OCI-M1 (cell line): ENCODE data around the gene ZNF644.

Experiments used
- DNase-seq: peaks from one replicate; lab custom pipeline; 2025; lab: John Stamatoyannopoulos, UW

ZNF644 gene

GRCh38 chr1:91020967-91021685 is 709 bp downstream of the ZNF644 start:
- DNase-seq, result peak; percentile 79

DNA sequence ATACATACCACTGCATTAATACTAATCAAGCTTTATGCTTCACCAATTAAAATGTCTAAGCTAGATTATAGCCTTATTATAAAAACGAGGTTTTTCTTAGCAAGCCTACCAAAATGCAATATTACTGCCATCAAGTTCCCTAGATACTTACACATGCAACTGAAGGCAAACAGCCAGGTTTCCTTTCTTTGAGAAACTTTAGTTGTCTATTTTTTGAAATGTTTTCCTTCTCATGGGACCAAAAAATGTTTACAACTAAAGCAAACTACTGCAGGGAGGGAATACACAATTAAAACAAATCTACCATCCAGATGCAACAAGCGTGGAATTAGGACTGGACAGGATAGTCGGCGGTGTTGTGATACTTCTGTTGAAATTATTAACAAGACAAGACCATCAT is 1.3 kb downstream of the ZNF644 start:
- no peak for DNase-seq

DNA sequence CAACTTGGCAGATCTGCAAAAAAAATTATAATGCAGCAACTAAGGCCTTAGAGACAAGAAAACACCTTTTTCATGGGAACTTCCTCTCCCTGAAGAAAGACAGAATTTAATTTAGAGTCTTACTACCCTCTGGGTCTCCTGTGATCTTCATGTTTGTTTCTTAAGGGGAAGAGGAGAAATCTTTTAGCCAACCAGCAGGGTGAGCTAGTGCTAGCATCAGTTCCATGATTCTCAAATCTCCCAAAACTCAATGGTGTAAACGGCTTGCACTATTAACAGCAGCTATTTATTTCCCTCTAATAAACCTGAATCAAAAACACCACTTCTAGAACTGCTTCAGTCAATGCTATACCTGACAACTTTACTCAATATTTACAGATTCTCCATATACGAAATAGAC is 3.8 kb downstream of the ZNF644 start:
- peak; percentile 46 for DNase-seq

DNA sequence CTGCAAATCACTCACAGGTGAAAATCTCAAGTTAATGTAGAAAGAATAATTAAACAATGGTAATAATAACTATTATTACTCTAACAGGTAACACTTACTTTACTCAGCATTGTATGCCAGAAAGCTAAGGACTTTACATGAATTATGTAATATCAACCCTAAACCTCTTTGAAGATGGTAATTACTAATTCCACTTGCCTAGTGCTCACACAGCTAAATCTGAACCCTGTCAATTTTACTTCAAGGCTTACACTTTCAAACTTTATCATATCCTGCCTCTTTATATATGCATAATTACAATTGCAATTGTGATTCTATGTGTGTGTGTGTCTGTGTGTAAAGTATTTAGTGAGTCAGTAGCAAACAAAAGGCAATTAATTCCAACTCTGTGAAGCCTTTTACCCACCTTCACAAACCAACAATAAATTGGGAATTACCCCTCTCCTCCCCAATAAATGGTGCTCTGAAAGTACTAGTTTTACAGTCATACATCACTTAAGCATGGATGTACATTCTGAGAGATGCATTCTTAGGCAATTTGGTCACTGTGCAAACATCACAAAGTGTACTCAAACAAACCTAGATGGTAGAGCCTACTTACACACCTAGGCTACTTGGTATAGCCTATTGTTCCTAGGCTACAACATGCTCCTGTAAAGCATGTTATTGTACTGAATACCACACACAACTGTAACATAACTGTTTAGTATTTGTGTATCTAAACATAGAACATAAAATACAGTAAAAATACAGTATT is 5.9 kb downstream of the ZNF644 start:
- no peak for DNase-seq

DNA sequence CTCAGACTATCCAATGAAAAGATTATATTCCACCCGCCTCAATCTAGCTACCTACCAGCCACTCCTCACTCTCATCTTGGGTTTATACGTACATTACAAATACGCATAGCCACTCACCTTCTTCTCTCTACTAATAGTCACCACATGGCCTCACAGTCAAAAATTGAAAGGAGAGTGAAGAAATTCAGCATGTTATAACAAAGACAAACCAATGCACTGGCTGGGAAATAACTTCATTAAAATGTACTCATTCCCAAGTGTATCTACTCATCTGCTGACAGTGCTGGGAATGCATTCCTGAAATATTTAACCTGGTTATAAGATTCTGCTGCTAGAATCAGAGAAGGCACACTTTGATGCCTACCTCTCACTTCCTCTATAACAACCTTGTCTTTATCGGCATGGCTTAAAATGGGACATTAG is 6.5 kb downstream of the ZNF644 start:
- DNase-seq, result no peak

- DNase-seq, result no peak
Observed at GRCh38 chr1:91014475-91014874, 7.4 kb downstream of the ZNF644 start.

- DNase-seq, result no peak
Observed at GRCh38 chr1:91013302-91013701, 8.5 kb downstream of the ZNF644 start.

GRCh38 chr1:91012196-91012595 is 9.6 kb downstream of the ZNF644 start:
- no peak for DNase-seq

DNA sequence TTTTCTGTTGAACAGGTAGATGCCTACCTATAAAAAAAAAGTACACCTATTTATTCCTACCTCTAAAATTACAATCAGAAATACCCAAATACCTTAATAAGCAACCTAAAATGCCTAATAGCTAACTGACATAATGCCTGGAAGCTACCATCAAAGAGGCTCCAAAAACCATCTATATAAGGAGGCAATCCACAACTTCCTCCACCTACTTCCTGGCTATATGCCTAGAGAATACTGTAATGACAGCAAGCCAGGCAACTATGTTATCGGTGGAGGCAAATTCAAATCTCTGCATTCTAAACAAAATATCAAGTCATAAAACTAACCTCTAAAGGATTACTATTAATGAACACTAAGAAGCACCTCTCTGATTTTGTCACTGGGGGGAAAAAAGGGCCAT is 10.1 kb downstream of the ZNF644 start:
- DNase-seq, result no peak

- no peak for DNase-seq
Observed at GRCh38 chr1:91007827-91008226, 14.0 kb downstream of the ZNF644 start.

DNA sequence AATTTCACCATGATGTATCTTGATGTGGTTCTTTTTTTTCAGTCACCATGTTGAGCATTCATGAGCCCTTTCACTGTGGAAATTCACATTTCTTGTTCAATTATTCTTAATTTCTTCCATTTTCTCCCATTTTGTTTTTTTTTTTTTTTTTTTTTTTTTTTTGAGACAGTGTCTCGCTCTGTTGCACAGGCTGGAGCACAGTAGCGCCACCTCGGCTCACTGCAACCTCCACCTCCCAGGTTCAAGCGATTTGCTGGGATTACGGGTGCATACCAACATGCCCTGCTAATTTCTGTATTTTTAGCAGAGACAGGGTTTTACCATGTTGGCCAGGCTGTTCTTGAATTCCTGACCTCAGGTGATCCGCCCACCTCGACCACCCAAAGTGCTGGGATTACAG is 14.7 kb downstream of the ZNF644 start:
- no peak for DNase-seq

GRCh38 chr1:91006113-91006908 is 15.5 kb downstream of the ZNF644 start:
- peak; percentile 25 for DNase-seq

DNA sequence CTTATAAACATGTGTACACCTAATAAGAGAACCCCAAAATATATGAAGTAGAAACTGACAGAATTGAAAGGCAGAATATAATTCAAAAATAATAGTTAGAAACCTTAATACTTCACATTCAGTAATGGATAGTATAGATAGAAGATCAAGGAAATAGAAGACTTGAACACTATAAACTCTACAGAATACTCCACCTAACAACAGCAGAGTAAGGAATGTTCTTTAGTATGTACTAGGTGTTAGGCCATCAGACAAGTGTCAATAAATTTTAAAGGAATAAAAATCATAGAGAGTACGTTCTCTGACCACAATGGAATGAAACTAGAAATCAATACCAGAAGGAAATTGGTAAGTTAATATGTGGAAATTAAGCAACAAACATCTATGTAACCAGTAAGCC is 16.6 kb downstream of the ZNF644 start:
- no peak for DNase-seq

- peak; percentile 19 for DNase-seq
Observed at GRCh38 chr1:91004145-91004544, 17.7 kb downstream of the ZNF644 start.

DNA sequence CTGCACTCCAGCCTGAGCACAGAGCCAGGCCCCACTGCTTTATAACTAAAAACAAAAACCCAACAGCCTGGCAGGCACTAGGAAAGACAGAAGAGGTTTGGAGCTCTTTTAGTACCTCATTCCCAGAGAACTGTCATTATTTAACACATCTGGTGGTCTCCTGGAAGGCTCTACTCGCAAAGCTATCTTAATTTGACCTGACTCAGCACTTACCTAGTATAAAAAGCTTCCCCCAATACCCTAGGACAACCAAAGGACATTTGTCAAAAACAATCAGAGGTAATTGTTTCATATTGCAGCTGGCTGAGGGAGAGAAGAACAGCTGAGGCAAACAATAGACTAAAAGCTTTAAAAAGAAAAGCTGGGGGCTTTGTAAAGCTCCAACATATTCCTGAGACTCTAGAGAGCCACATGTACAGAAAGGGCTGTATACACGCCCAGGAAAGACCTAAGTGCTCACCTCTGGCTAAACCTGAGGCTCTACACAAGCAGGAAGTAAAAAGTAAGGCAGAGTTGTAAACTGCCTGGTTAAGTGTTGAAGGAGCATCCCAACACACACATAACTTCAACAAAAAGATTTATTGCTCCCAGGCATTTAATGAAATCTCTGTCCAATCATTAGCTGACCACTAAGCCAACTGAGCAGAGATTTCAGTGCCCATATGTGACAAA is 25.0 kb downstream of the ZNF644 start:
- DNase-seq, result no peak

DNA sequence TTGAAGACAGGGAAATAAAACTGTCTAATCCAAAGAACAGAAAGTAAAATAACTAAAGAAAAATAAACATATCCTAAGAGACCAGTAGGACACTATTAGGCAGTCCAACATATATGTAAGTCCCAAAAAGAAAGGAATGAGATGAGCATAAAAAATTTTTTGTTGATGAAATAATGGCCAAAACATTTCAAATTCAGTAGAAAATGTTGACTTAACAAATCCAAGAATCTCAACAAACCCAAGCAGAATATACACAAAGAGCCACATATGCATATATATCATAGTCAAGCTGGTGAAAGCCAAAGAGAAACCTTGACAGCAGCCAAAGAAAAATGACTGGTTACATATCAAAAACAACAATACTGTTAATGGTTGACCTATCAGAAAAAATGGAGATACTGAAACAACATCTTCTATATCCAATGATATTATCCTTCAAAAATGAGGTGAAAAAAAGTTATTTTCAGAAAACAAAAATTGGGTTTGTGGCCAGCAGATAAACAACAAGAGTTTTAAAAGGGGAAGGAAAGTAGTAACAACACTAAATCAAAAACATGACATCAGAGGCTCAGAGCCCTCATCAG is 26.4 kb downstream of the ZNF644 start:
- DNase-seq, result peak; percentile 29

DNA sequence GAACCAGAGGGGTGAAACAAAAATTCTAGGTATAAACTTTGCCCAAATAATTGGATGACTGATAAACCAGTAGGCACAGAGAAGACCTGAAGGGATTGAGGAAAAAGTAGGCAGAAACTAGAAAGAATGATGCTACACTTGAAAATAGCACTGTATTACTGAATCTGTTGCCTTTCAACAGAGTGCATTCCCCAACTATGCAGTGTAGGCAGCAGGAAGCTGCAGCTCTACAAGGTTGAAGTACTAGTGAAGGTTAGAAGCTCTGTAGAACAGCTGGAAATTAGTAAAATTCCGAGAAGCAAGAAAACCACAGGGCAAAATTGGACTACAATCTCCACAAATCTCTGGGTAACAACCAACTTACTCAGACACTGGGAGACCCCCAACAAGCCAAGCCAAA is 27.4 kb downstream of the ZNF644 start:
- DNase-seq, result no peak

GRCh38 chr1:90993245-90993644 is 28.6 kb downstream of the ZNF644 start:
- no peak for DNase-seq

DNA sequence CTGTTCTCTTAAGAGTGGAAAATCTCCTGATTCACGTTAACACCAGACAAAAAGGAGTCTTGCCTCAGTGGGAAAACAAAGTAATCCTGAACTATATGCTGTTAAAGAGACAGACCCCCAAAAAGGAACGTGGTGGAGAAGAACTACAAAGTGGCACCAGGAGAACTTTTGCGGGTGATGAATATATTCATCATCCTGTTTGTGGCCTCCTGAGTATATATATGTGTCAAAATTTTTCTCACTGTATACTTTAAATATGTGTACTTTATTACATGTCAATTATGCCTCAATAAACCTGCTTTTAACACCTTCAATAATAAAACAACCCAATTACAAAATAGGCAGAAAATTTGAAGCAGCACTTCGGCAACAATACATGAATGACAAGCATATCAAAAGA is 31.1 kb downstream of the ZNF644 start:
- DNase-seq, result no peak

DNA sequence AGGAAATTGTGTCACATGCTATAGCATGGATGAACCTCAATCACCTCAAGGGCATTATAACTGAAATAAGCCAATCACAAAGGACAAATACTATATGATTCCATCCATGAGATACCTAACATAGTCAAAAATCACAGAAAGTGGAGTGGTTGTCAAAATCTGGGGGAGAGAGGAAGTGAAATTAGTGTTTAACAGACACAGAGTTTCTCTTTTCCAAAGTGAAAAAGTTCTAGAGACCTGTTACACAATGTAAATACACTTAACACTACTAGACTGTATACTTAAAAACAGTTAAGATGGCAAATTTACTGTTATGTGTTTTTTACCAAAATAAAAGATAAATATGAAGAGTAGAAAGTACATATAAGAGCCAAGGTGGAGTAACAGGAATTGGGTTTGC is 31.8 kb downstream of the ZNF644 start:
- DNase-seq, result no peak

DNA sequence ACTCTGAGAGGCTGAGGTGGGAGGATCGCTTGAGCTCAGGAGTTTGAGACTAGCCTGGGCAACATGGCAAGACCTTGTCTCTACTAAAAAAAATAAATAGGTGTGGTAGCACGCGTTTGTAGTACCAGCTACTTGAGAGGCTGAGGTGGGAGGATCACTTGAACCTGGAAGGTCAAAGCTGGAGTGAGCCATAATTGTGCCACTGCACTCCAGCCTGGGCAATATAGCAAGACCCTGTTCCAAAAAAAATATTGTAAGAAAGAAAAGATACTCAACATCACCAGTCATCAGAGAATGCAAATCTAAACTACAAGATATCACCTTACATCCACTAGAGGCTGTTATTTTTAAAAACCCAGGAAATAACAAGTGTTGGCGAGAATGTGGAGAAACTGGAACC is 32.5 kb downstream of the ZNF644 start:
- DNase-seq, result no peak

DNA sequence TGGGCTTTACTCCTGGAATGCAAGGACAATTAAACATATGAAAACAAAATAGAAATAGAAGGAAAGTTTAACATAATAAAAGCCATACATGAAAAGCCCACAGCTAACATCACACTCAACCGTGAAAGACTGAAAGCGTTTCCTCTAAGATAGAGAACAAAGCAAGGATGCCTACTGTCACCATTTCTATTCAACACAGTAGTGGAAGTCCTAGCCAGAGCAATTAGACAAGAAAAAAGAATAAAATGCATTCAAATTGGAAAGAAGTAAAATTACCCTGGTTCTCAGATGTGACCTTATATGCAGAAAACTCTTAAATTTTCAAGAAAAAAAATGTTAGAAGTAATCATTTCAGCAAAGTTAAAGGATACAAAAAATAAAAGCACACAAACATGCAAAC is 34.0 kb downstream of the ZNF644 start:
- no peak for DNase-seq
